H1 (cell line): ENCODE measurements around the gene THRB. TPM values are rescaled to one million over a fixed set of nuclear protein-coding genes. Genes with fewer than 3 reads are reported as not detected.

ENCODE experiments used
- CTCF ChIA-PET: fragments of 300-600 bp; sonication (Branson Sonifier 250); formaldehyde crosslinking; loops from one replicate; lab custom pipeline; 2021; ENCODE audit not compliant: partially characterized antibody; lab: Charles Lee
- POLR2A ChIA-PET: fragments of 300-600 bp; sonication (Branson Sonifier 250); formaldehyde crosslinking; loops from one replicate; lab custom pipeline; 2021; ENCODE audit warnings: inconsistent platforms; ENCODE audit not compliant: partially characterized antibody; lab: Charles Lee
- DNase-seq, 2 experiments: peaks; one replicate each; pipeline versions ENCODE4 v3.0.0 to v3.0.0-alpha.2; 2010 to 2022; ENCODE audit warnings: low spot score in 2 of 2, low read depth in 1 of 2, mixed read lengths in 1 of 2
- FAIRE-seq: peaks from 2 replicates; lab custom pipeline; 2011; peaks lifted over from hg19 to GRCh38; lab: Jason Lieb, UNC
- H2AFZ ChIP-seq: 2 replicates; pipeline ENCODE4 v1.8.1; 2012; ENCODE audit warnings: low read length, inconsistent platforms
- H2AK5ac ChIP-seq: 2 replicates; pipeline ENCODE4 v1.6.1; 2013; ENCODE audit warnings: low read depth, low read length
- H2BK120ac ChIP-seq: replicated peaks from 2 replicates; pipeline ENCODE3; 2013; ENCODE audit warnings: low read depth, low read length, inconsistent platforms
- H2BK12ac ChIP-seq: 2 replicates; pipeline ENCODE4 v1.6.1; 2013; ENCODE audit warnings: low read depth, low read length
- H2BK15ac ChIP-seq: 2 replicates; pipeline ENCODE4 v1.6.1; 2013; ENCODE audit warnings: low read length
- H2BK20ac ChIP-seq: 2 replicates; pipeline ENCODE4 v1.6.1; 2013; ENCODE audit warnings: low read length
- H2BK5ac ChIP-seq: 2 replicates; pipeline ENCODE4 v1.6.1; 2013; ENCODE audit warnings: low read depth, low read length
- H3K14ac ChIP-seq: 2 replicates; pipeline ENCODE4 v1.6.1; 2013; ENCODE audit warnings: inconsistent platforms; ENCODE audit not compliant: insufficient read length
- H3K18ac ChIP-seq: 2 replicates; pipeline ENCODE4 v1.6.1; 2013; ENCODE audit warnings: low read length; ENCODE audit errors: extremely low read depth
- H3K23ac ChIP-seq: 2 replicates; pipeline ENCODE4 v1.6.1; 2013; ENCODE audit warnings: inconsistent platforms; ENCODE audit not compliant: insufficient read length
- H3K23me2 ChIP-seq: 2 replicates; pipeline ENCODE4 v1.6.1; 2013; ENCODE audit warnings: low read depth, low read length
- H3K27ac ChIP-seq: 2 replicates; pipeline ENCODE4 v1.6.1; 2011; ENCODE audit warnings: low read depth, low read length, inconsistent platforms
- H3K27me3 ChIP-seq, 4 experiments: replicated peaks in 1 of 4; 1 replicate in 1 of 4; 2 replicates in 3 of 4; pipeline versions ENCODE4 v1.6.1 to v1.8.1; 2011 to 2013; ENCODE audit warnings: low read length in 3 of 4, mild to moderate bottlenecking in 3 of 4, inconsistent platforms in 2 of 4, mixed read lengths in 2 of 4, moderate library complexity in 1 of 4; ENCODE audit not compliant: control insufficient read depth in 3 of 4, insufficient read depth in 3 of 4; ENCODE audit errors: extremely low read depth in 1 of 4
- H3K36me3 ChIP-seq, 4 experiments: 2 replicates each; pipeline versions ENCODE4 v1.6.1 to v1.8.1; 2011 to 2013; ENCODE audit warnings: mild to moderate bottlenecking in 4 of 4, low read length in 3 of 4, moderate library complexity in 2 of 4, control low read depth in 1 of 4, inconsistent platforms in 1 of 4; ENCODE audit not compliant: insufficient read depth in 4 of 4, control insufficient read depth in 2 of 4
- H3K4ac ChIP-seq: replicated peaks from 2 replicates; pipeline ENCODE3; 2013; ENCODE audit warnings: low read length, low read depth, mixed read lengths, inconsistent platforms; ENCODE audit not compliant: insufficient read length
- H3K4me1 ChIP-seq, 4 experiments: replicated peaks in 1 of 4; 1 replicate in 1 of 4; 2 replicates in 3 of 4; pipeline versions ENCODE4 v1.6.1 to v1.8.1; 2011 to 2013; ENCODE audit warnings: low read length in 3 of 4, inconsistent platforms in 2 of 4, mixed read lengths in 1 of 4; ENCODE audit not compliant: insufficient read depth in 4 of 4, control insufficient read depth in 3 of 4
- H3K4me2 ChIP-seq, 2 experiments: 2 replicates each; pipeline versions ENCODE4 v1.6.1 to v1.8.1; 2011 to 2013; ENCODE audit warnings: low read depth in 2 of 2, low read length in 2 of 2, control low read depth in 1 of 2, inconsistent platforms in 1 of 2, mild to moderate bottlenecking in 1 of 2; ENCODE audit not compliant: insufficient read depth in 1 of 2
- H3K4me3 ChIP-seq, 4 experiments: fragments of 200-600, 300-600 bp in 1 of 4; sonication (generic), shearing (Covaris generic), sonication (Bioruptor Twin) in 1 of 4; 2 replicates each; pipeline versions ENCODE4 v1.5.1 to v1.8.1; 2011 to 2016; ENCODE audit warnings: low read length in 4 of 4, low read depth in 3 of 4, control low read depth in 2 of 4, inconsistent platforms in 2 of 4, mild to moderate bottlenecking in 2 of 4, mixed read lengths in 1 of 4, moderate library complexity in 1 of 4; ENCODE audit not compliant: insufficient read depth in 2 of 4; ENCODE audit errors: extremely low read depth in 1 of 4
- H3K56ac ChIP-seq: replicated peaks from 2 replicates; pipeline ENCODE3; 2013; ENCODE audit warnings: low read depth, mild to moderate bottlenecking, mixed read lengths, low read length, inconsistent platforms; ENCODE audit not compliant: insufficient read length
- H3K79me1 ChIP-seq: 2 replicates; pipeline ENCODE4 v1.6.1; 2013; ENCODE audit warnings: low read depth, low read length, control low read depth
- H3K79me2 ChIP-seq, 2 experiments: 2 replicates each; pipeline versions ENCODE4 v1.6.1 to v1.8.1; 2012 to 2013; ENCODE audit warnings: low read length in 2 of 2, mild to moderate bottlenecking in 2 of 2, inconsistent platforms in 1 of 2; ENCODE audit not compliant: insufficient read depth in 2 of 2, control insufficient read depth in 1 of 2
- H3K9ac ChIP-seq, 4 experiments: replicated peaks in 1 of 4; 1 replicate in 1 of 4; 2 replicates in 3 of 4; pipeline versions ENCODE4 v1.6.1 to v1.8.1; 2011 to 2013; ENCODE audit warnings: low read depth in 3 of 4, low read length in 3 of 4, control low read depth in 2 of 4, mild to moderate bottlenecking in 2 of 4, moderate library complexity in 2 of 4, inconsistent platforms in 1 of 4; ENCODE audit errors: extremely low read depth in 1 of 4
- H3K9me3 ChIP-seq, 2 experiments: 2 replicates each; pipeline versions ENCODE4 v1.6.1 to v1.8.1; 2012 to 2013; ENCODE audit warnings: mild to moderate bottlenecking in 2 of 2, moderate library complexity in 2 of 2, control low read depth in 1 of 2, inconsistent platforms in 1 of 2, low read depth in 1 of 2, low read length in 1 of 2, mixed read lengths in 1 of 2; ENCODE audit not compliant: insufficient read depth in 2 of 2
- H4K20me1 ChIP-seq, 2 experiments: replicated peaks in 1 of 2; 2 replicates each; pipeline versions ENCODE3 to v1.8.1; 2011 to 2013; ENCODE audit warnings: inconsistent platforms in 2 of 2, low read length in 2 of 2, mild to moderate bottlenecking in 1 of 2; ENCODE audit not compliant: insufficient read depth in 2 of 2, control insufficient read depth in 1 of 2
- H4K5ac ChIP-seq: 2 replicates; pipeline ENCODE4 v1.6.1; 2013; ENCODE audit warnings: low read length, low read depth, mixed read lengths, inconsistent platforms; ENCODE audit not compliant: insufficient read length
- H4K8ac ChIP-seq: 2 replicates; pipeline ENCODE4 v1.8.0; 2013; ENCODE audit warnings: mild to moderate bottlenecking, moderate library complexity, low read length, inconsistent platforms; ENCODE audit not compliant: insufficient read depth; ENCODE audit errors: extremely low read depth
- H4K91ac ChIP-seq: replicated peaks from 2 replicates; pipeline ENCODE3; 2013; ENCODE audit warnings: low read length, mixed read lengths, inconsistent platforms; ENCODE audit not compliant: insufficient read length
- BCL11A ChIP-seq, 2 experiments: IDR thresholded peaks; one replicate each; pipeline ENCODE4 v1.6.1; 2011; ENCODE audit warnings: low read depth in 2 of 2, low read length in 2 of 2, mild to moderate bottlenecking in 2 of 2
- CREB1 ChIP-seq: IDR thresholded peaks from 2 replicates; pipeline ENCODE4 v1.6.1; 2012; ENCODE audit warnings: inconsistent platforms
- GABPA ChIP-seq: IDR thresholded peaks from 2 replicates; pipeline ENCODE4 v1.6.1; 2011; ENCODE audit warnings: mild to moderate bottlenecking, low read length, moderate library complexity, borderline replicate concordance; ENCODE audit not compliant: insufficient read depth
- HDAC6 ChIP-seq: IDR thresholded peaks from one replicate; pipeline ENCODE4 v1.7.1; 2012; ENCODE audit warnings: low read depth, mild to moderate bottlenecking, inconsistent platforms, low read length, moderate library complexity
- SAP30 ChIP-seq: fragments of 300-600 bp; sonication (generic); IDR thresholded peaks from 2 replicates; pipeline ENCODE4 v1.7.1; 2012; ENCODE audit warnings: low read length, moderate library complexity, mild to moderate bottlenecking, inconsistent platforms; ENCODE audit not compliant: insufficient read depth, insufficient replicate concordance
- SIRT6 ChIP-seq: IDR thresholded peaks from one replicate; pipeline ENCODE4 v1.7.1; 2012; ENCODE audit warnings: low read length, inconsistent platforms
- USF2 ChIP-seq: IDR thresholded peaks from 2 replicates; pipeline ENCODE4 v1.6.1; 2011; ENCODE audit warnings: low read length, improper control_type of control experiment
- WGBS, 2 experiments: shearing (Covaris generic) in 1 of 2; methylation state at CpG; one replicate each; pipeline versions ENCODE4 v1.1.6 to v1.1.7; 2013 to 2015; ENCODE audit warnings: low lambda C conversion rate in 2 of 2, mixed read lengths in 2 of 2, inconsistent platforms in 1 of 2, low coverage in 1 of 2, missing lambda C conversion rate in 1 of 2; ENCODE audit not compliant: insufficient replicate concordance in 2 of 2, insufficient coverage in 1 of 2, insufficient read length in 1 of 2; ENCODE audit errors: extremely low coverage in 1 of 2, missing lambda C conversion rate in 1 of 2; 5-methylcytosine and 5-hydroxymethylcytosine counted together
- polyA plus RNA-seq, 7 experiments: library from polyadenylated mRNA; depleted of rRNA in 3 of 7; stranded (reverse) in 5 of 7; unstranded in 2 of 7; fragments of >200 nt in 5 of 7; fragments of 200-250 nt in 2 of 7; gene quantifications; 1 replicate in 5 of 7; 2 replicates in 1 of 7; 4 replicates in 1 of 7; pipeline versions ENCODE4 v1.2.1 to v1.2.3, GENCODE V29; 2011 to 2013; ENCODE audit warnings: missing spikeins in 2 of 7, mixed read lengths in 2 of 7
- total RNA-seq: library from RNA; stranded (reverse); fragmentation: NEBNext Ultra II Directional; extraction: Animal tissue kit (Norgen Biotek cat#: 25700); gene quantifications from 2 replicates; pipeline ENCODE4 v1.2.1, GENCODE V29; 2021
- TF ChIP-seq, protein P1 (sequence below), 3 experiments: IDR thresholded peaks; 1 replicate in 2 of 3; 2 replicates in 1 of 3; pipeline versions ENCODE4 v1.5.1 to v1.6.1; 2011; ENCODE audit warnings: low read length in 3 of 3, mild to moderate bottlenecking in 3 of 3, inconsistent platforms in 2 of 3, low read depth in 1 of 3, moderate library complexity in 1 of 3; ENCODE audit not compliant: insufficient read depth in 1 of 3; ENCODE audit errors: control extremely low read depth in 1 of 3

Gene THRB
- total and polyA plus RNA-seq, 2 of the 8 experiments (the other 6 are each of a cell fraction or from before 2014, with no cell fraction given) = 0.98 to 3.9 TPM

DNA sequence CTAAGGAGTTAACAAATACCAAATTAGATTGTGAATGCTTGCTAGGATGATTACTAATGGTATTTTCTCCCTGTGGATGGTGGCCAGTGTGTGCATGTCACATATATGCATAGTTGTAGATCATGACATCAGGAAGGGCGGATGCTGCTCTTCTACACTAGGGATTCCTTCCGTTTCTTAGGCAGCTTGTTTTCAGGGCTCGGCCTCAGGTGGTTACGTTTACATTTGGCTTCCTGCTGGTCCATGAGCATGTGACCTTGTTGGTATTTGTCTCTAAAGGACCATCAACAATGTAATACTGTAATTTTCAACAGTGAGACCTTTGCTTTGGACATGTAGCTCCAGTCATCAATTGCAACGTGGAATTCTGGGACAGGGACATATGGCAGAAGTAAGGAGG is 328.1 kb downstream of the THRB start:
- WGBS, 2 experiments = 64% methylated on average over 5 of the region's 5 CpGs; no CpG with 5 or more reads in 1 of the 2 experiments
- Histone ChIP-seq H3K27me3 (no peaks in the 10 kb centered on the region), H3K79me2 (no peaks in the 10 kb centered on the region), H4K8ac (no peak overlapping the region), H3K4me2 (no peak overlapping the region; a peak in 1 of 4 replicates), H3K79me1 (no peaks in the 10 kb centered on the region), H3K23ac (no peak overlapping the region), H3K4me1 (peaks cover 0 to 5% (median 2%) of the 10 kb centered on the region in 4 experiments; a peak in 2 of 7 replicates), H3K14ac (no peak overlapping the region), H3K9ac (no peak overlapping the region), H3K4me3 (no peak overlapping the region), H4K91ac (no peak overlapping the region), H4K5ac (no peak overlapping the region)
- FAIRE-seq (peak; percentile 73), DNase-seq (no peak)
- POLR2A ChIA-PET = interaction anchor here (0.6 to 1.0 kb wide), 2 partner anchors 220 to 603 kb away, joined by 3 to 5 read pairs; no protein-coding TSS in a partner anchor
- TF ChIP-seq CREB1 (0 out of 2 replicates have a peak, but pooled peaks have one; percentile 24), GABPA (no peak), BCL11A (IDR thresholded peaks at IDR 0.05; ENCODE audit: low read depth in 2 of 2, low read length in 2 of 2) (no peak), USF2 (peak; percentile 56; the same call in 1 of the 2 replicates), HDAC6 (no peak), SIRT6 (no peak), SAP30 (no peak)
- TF ChIP-seq, protein P1, sequence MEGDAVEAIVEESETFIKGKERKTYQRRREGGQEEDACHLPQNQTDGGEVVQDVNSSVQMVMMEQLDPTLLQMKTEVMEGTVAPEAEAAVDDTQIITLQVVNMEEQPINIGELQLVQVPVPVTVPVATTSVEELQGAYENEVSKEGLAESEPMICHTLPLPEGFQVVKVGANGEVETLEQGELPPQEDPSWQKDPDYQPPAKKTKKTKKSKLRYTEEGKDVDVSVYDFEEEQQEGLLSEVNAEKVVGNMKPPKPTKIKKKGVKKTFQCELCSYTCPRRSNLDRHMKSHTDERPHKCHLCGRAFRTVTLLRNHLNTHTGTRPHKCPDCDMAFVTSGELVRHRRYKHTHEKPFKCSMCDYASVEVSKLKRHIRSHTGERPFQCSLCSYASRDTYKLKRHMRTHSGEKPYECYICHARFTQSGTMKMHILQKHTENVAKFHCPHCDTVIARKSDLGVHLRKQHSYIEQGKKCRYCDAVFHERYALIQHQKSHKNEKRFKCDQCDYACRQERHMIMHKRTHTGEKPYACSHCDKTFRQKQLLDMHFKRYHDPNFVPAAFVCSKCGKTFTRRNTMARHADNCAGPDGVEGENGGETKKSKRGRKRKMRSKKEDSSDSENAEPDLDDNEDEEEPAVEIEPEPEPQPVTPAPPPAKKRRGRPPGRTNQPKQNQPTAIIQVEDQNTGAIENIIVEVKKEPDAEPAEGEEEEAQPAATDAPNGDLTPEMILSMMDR (IDR thresholded peaks at IDR 0.05; ENCODE audit: control extremely low read depth in 1 of 3, insufficient read depth in 1 of 3, low read depth in 1 of 3, low read length in 3 of 3) = no peak
- TF ChIP-seq, all 59 proteins: peak for 2
- Histone ChIP-seq H3K23me2 (no peaks in the 10 kb centered on the region), H3K18ac (no peak overlapping the region), H2BK20ac (no peak overlapping the region), H2BK120ac (no peak overlapping the region), H4K20me1 (no peaks in the 10 kb centered on the region), H3K27ac (no peak overlapping the region), H3K4ac (no peak overlapping the region), H3K9me3 (no peaks in the 10 kb centered on the region), H3K56ac (no peak overlapping the region), H2BK15ac (no peak overlapping the region), H2AFZ (no peak overlapping the region), H2BK5ac (no peak overlapping the region), H2BK12ac (no peak overlapping the region), H3K36me3 (no peaks in the 10 kb centered on the region), H2AK5ac (no peak overlapping the region)
- CTCF ChIA-PET = interaction anchor here (1.1 to 3.7 kb wide), 3 partner anchors 19 to 167 kb away, joined by 3 to 16 read pairs (median 5); no protein-coding TSS in a partner anchor
